ENCODE measurements around the gene LAG3. TPM values are rescaled to one million over a fixed set of nuclear protein-coding genes. Genes with fewer than 3 reads are reported as not detected.
A peak's percentile ranks its signal among the peaks of the same experiment; 100 is the strongest.

Gene LAG3
- polyA plus RNA-seq (2013, experiment 1 of 2), result 0.23 TPM
- polyA plus RNA-seq (2013, experiment 2 of 2), result 0.23 TPM

- DNase-seq, result no peak
- no peak within 1 kb of the TSS for H2BK5ac ChIP-seq (ENCODE audit: low read depth, low read length, poor library complexity, severe bottlenecking)
- peak within 1 kb of the TSS in 1 of 2 experiments; percentile 49 for H3K18ac ChIP-seq (ENCODE audit: low read depth in 1 of 2, low read length in 2 of 2)
- no peak within 1 kb of the TSS for H4K8ac ChIP-seq (ENCODE audit: low read length)
- H3K27me3 ChIP-seq (ENCODE audit: control insufficient read depth in 1 of 2, insufficient read depth in 1 of 2, low read length in 2 of 2), result peaks cover 24 to 27% of the 10 kb centered on the region in 2 experiments
- no peak within 1 kb of the TSS for H3K4ac ChIP-seq (ENCODE audit: low read depth in 1 of 2, low read length in 2 of 2)
- H2AK5ac ChIP-seq (ENCODE audit: low read length, severe bottlenecking), result no peak within 1 kb of the TSS
- H2BK120ac ChIP-seq (ENCODE audit: low read depth, low read length), result no peak within 1 kb of the TSS
- H3K4me2 ChIP-seq (ENCODE audit: low read length, poor library complexity, severe bottlenecking), result no peak within 1 kb of the TSS
- peak within 1 kb of the TSS; percentile 23 for H3K9ac ChIP-seq (ENCODE audit: low read length)
- peak within 1 kb of the TSS in 1 of 2 experiments; percentile 31 for H2BK12ac ChIP-seq (ENCODE audit: low read length in 2 of 2)
- H3K14ac ChIP-seq (ENCODE audit: low read length in 2 of 2), result peak within 1 kb of the TSS in 1 of 2 experiments; percentile 29
- H4K91ac ChIP-seq (ENCODE audit: low read length), result no peak within 1 kb of the TSS
- no peak within 1 kb of the TSS for H2AFZ ChIP-seq (ENCODE audit: low read depth, low read length)
- peaks cover 6% of the 10 kb centered on the region for H3K79me1 ChIP-seq (replicated peaks; ENCODE audit: low read length, poor library complexity, severe bottlenecking)
- peaks cover 18 to 47% of the 10 kb centered on the region in 2 experiments for H3K36me3 ChIP-seq (ENCODE audit: control insufficient read depth in 1 of 2, insufficient read depth in 2 of 2, low read depth in 1 of 2, low read length in 2 of 2)
- WGBS, result 52% methylated on average over 9 of the region's 15 CpGs
- no peak within 1 kb of the TSS for H3K4me3 ChIP-seq (ENCODE audit: insufficient read depth in 1 of 2, low read depth in 1 of 2, low read length in 2 of 2)
- H3K27ac ChIP-seq (ENCODE audit: low read length, poor library complexity, severe bottlenecking), result no peak within 1 kb of the TSS
- peak within 1 kb of the TSS in 1 of 2 experiments; percentile 70 for H3K23ac ChIP-seq (ENCODE audit: low read length in 2 of 2)
- peaks cover 33% of the 10 kb centered on the region for H3K4me1 ChIP-seq (ENCODE audit: control insufficient read depth, insufficient read depth, low read depth, low read length)
- H3K9me3 ChIP-seq (ENCODE audit: control insufficient read depth, low read length), result no peaks in the 10 kb centered on the region
- H2BK15ac ChIP-seq (ENCODE audit: low read depth, poor library complexity, severe bottlenecking), result no peak within 1 kb of the TSS
Measured at GRCh38 chr12:6772331-6772695, at the start of gene LAG3. LAG3 (plus strand) TSS chr12:6772520; CDS start chr12:6772853, 333 bp downstream.

GRCh38 chr12:6722863-6723262, 49.5 kb upstream of the LAG3 start:
- Histone ChIP-seq H4K8ac (ENCODE audit: low read length) (no peak overlapping the region), H3K27me3 (ENCODE audit: control insufficient read depth in 1 of 2, insufficient read depth in 1 of 2, low read length in 2 of 2) (no peaks in the 10 kb centered on the region), H3K9ac (ENCODE audit: low read length) (peak overlapping the region; percentile 87), H3K9me3 (ENCODE audit: control insufficient read depth, low read length) (no peaks in the 10 kb centered on the region), H3K4me3 (ENCODE audit: insufficient read depth in 1 of 2, low read depth in 1 of 2, low read length in 2 of 2) (peak overlapping the region in 1 of 2 experiments; percentile 96), H2BK120ac (ENCODE audit: low read depth, low read length) (no peak overlapping the region), H2BK15ac (ENCODE audit: low read depth, poor library complexity, severe bottlenecking) (no peak overlapping the region), H2BK5ac (ENCODE audit: low read depth, low read length, poor library complexity, severe bottlenecking) (no peak overlapping the region), H4K91ac (ENCODE audit: low read length) (no peak overlapping the region), H3K4ac (ENCODE audit: low read depth in 1 of 2, low read length in 2 of 2) (no peak overlapping the region), H2AFZ (ENCODE audit: low read depth, low read length) (no peak overlapping the region), H2BK12ac (ENCODE audit: low read length in 2 of 2) (no peak overlapping the region), H3K4me1 (ENCODE audit: control insufficient read depth, insufficient read depth, low read depth, low read length) (peaks cover 6% of the 10 kb centered on the region), H3K79me1 (replicated peaks; ENCODE audit: low read length, poor library complexity, severe bottlenecking) (peaks cover 11% of the 10 kb centered on the region), H3K27ac (ENCODE audit: low read length, poor library complexity, severe bottlenecking) (no peak overlapping the region), H3K36me3 (ENCODE audit: control insufficient read depth in 1 of 2, insufficient read depth in 2 of 2, low read depth in 1 of 2, low read length in 2 of 2) (peaks cover 3 to 11% of the 10 kb centered on the region in 2 experiments), H3K18ac (ENCODE audit: low read depth in 1 of 2, low read length in 2 of 2) (no peak overlapping the region), H3K23ac (ENCODE audit: low read length in 2 of 2) (no peak overlapping the region), H3K4me2 (ENCODE audit: low read length, poor library complexity, severe bottlenecking) (no peak overlapping the region), H2AK5ac (ENCODE audit: low read length, severe bottlenecking) (no peak overlapping the region), H3K14ac (ENCODE audit: low read length in 2 of 2) (no peak overlapping the region)
- 100% methylated on average over 2 of the region's 3 CpGs for WGBS
- no peak for DNase-seq

- Histone ChIP-seq H2AFZ (ENCODE audit: low read depth, low read length) (peak within 1 kb of the TSS; percentile 80), H3K23ac (ENCODE audit: low read length in 2 of 2) (no peak within 1 kb of the TSS), H3K4me2 (ENCODE audit: low read length, poor library complexity, severe bottlenecking) (peak within 1 kb of the TSS; percentile 85), H2BK5ac (ENCODE audit: low read depth, low read length, poor library complexity, severe bottlenecking) (no peak within 1 kb of the TSS), H3K14ac (ENCODE audit: low read length in 2 of 2) (peak within 1 kb of the TSS in 1 of 2 experiments; percentile 83), H2BK15ac (ENCODE audit: low read depth, poor library complexity, severe bottlenecking) (no peak within 1 kb of the TSS), H3K9me3 (ENCODE audit: control insufficient read depth, low read length) (no peaks in the 10 kb centered on the region), H2BK120ac (ENCODE audit: low read depth, low read length) (no peak within 1 kb of the TSS), H3K4me1 (ENCODE audit: control insufficient read depth, insufficient read depth, low read depth, low read length) (peaks cover 6% of the 10 kb centered on the region), H3K4ac (ENCODE audit: low read depth in 1 of 2, low read length in 2 of 2) (peak within 1 kb of the TSS; percentile 29 to 88), H3K79me1 (replicated peaks; ENCODE audit: low read length, poor library complexity, severe bottlenecking) (peaks cover 14% of the 10 kb centered on the region), H3K36me3 (ENCODE audit: control insufficient read depth in 1 of 2, insufficient read depth in 2 of 2, low read depth in 1 of 2, low read length in 2 of 2) (peaks cover 10 to 21% of the 10 kb centered on the region in 2 experiments), H3K27ac (ENCODE audit: low read length, poor library complexity, severe bottlenecking) (peak within 1 kb of the TSS; percentile 94), H3K18ac (ENCODE audit: low read depth in 1 of 2, low read length in 2 of 2) (peak within 1 kb of the TSS; percentile 84 to 95), H3K27me3 (ENCODE audit: control insufficient read depth in 1 of 2, insufficient read depth in 1 of 2, low read length in 2 of 2) (no peaks in the 10 kb centered on the region), H2AK5ac (ENCODE audit: low read length, severe bottlenecking) (peak within 1 kb of the TSS; percentile 17), H3K9ac (ENCODE audit: low read length) (peak within 1 kb of the TSS; percentile 87), H3K4me3 (ENCODE audit: insufficient read depth in 1 of 2, low read depth in 1 of 2, low read length in 2 of 2) (peak within 1 kb of the TSS; percentile 63 to 96), H4K91ac (ENCODE audit: low read length) (peak within 1 kb of the TSS; percentile 12), H4K8ac (ENCODE audit: low read length) (peak within 1 kb of the TSS; percentile 97), H2BK12ac (ENCODE audit: low read length in 2 of 2) (no peak within 1 kb of the TSS)
- WGBS, result under 1% methylated on average over 48 of the region's 49 CpGs
- DNase-seq, result peak; percentile 97
Measured at GRCh38 chr12:6723607-6724408, 48.5 kb upstream of the LAG3 start, which contains the start of gene COPS7A. COPS7A (plus strand) TSS chr12:6724046; CDS start chr12:6724657, 611 bp downstream.

GRCh38 chr12:6724409-6724797, 47.9 kb upstream of the LAG3 start:
- peaks cover 14% of the 10 kb centered on the region for H3K79me1 ChIP-seq (replicated peaks; ENCODE audit: low read length, poor library complexity, severe bottlenecking)
- no peak overlapping the region for H2AFZ ChIP-seq (ENCODE audit: low read depth, low read length)
- 20% methylated on average over 10 of the region's 10 CpGs for WGBS

More at GRCh38 chr12:6724409-6724797, 47.9 kb upstream of the LAG3 start:
- Histone ChIP-seq H3K36me3 (ENCODE audit: control insufficient read depth in 1 of 2, insufficient read depth in 2 of 2, low read depth in 1 of 2, low read length in 2 of 2) (peaks cover 16 to 27% of the 10 kb centered on the region in 2 experiments), H2BK15ac (ENCODE audit: low read depth, poor library complexity, severe bottlenecking) (no peak overlapping the region), H3K4me2 (ENCODE audit: low read length, poor library complexity, severe bottlenecking) (peak overlapping the region; percentile 60), H3K14ac (ENCODE audit: low read length in 2 of 2) (peak overlapping the region in 1 of 2 experiments; percentile 39), H4K8ac (ENCODE audit: low read length) (peak overlapping the region; percentile 76), H3K27ac (ENCODE audit: low read length, poor library complexity, severe bottlenecking) (peak overlapping the region; percentile 68), H4K91ac (ENCODE audit: low read length) (peak overlapping the region; percentile 12), H2BK120ac (ENCODE audit: low read depth, low read length) (no peak overlapping the region), H3K23ac (ENCODE audit: low read length in 2 of 2) (no peak overlapping the region), H3K18ac (ENCODE audit: low read depth in 1 of 2, low read length in 2 of 2) (peak overlapping the region; percentile 4 to 95), H2AK5ac (ENCODE audit: low read length, severe bottlenecking) (peak overlapping the region; percentile 17), H3K9me3 (ENCODE audit: control insufficient read depth, low read length) (no peaks in the 10 kb centered on the region), H3K9ac (ENCODE audit: low read length) (peak overlapping the region; percentile 87), H3K27me3 (ENCODE audit: control insufficient read depth in 1 of 2, insufficient read depth in 1 of 2, low read length in 2 of 2) (no peaks in the 10 kb centered on the region), H2BK5ac (ENCODE audit: low read depth, low read length, poor library complexity, severe bottlenecking) (no peak overlapping the region), H3K4me1 (ENCODE audit: control insufficient read depth, insufficient read depth, low read depth, low read length) (peaks cover 6% of the 10 kb centered on the region), H2BK12ac (ENCODE audit: low read length in 2 of 2) (no peak overlapping the region), H3K4me3 (ENCODE audit: insufficient read depth in 1 of 2, low read depth in 1 of 2, low read length in 2 of 2) (peak overlapping the region; percentile 63 to 96), H3K4ac (ENCODE audit: low read depth in 1 of 2, low read length in 2 of 2) (peak overlapping the region; percentile 29 to 73)
- DNase-seq, result no peak
